NB4 (cell line): ENCODE results near the gene TBC1D14.

Source experiments
- CTCF ChIP-seq: IDR thresholded peaks from one replicate; pipeline ENCODE4 v1.5.1; 2012; ENCODE audit warnings: low read depth, low read length
- MAX ChIP-seq: IDR thresholded peaks from 2 replicates; pipeline ENCODE4 v1.6.1; 2011; ENCODE audit warnings: low read depth, low read length
- MYC ChIP-seq: IDR thresholded peaks from 2 replicates; pipeline ENCODE4 v1.6.1; 2011; ENCODE audit warnings: low read depth, low read length
- POLR2A ChIP-seq: IDR thresholded peaks from 2 replicates; pipeline ENCODE4 v1.6.1; 2011; ENCODE audit warnings: mild to moderate bottlenecking; ENCODE audit not compliant: insufficient read length; ENCODE audit errors: extremely low read depth

- TF ChIP-seq CTCF (no peak), MAX (peak; percentile 91), POLR2A (no peak), MYC (peak; percentile 79)
Observed at GRCh38 chr4:6875431-6875831, 34.2 kb upstream of the TBC1D14 start.
